IMR-90 (cell line): ENCODE results near the gene TRHDE. TPM values are rescaled to one million over a fixed set of nuclear protein-coding genes. Genes with fewer than 3 reads are reported as not detected.

Experiments
- ATAC-seq: fragments of 200-7000 bp; cut with Tn5 transposase; 2 replicates; pipeline ENCODE4 v1.9.1; 2020; ENCODE audit warnings: low read depth, mild to moderate bottlenecking, moderate library complexity
- BruUV-seq: library from RNA; stranded (reverse); fragments of 400-500 nt; replicated peaks from 2 replicates; lab custom pipeline; 2021; lab: Mats Ljungman, UMichigan
- CTCF ChIA-PET: fragments of 300-600 bp; formaldehyde crosslinking; extraction: SDS; loops from one replicate; lab custom pipeline; 2021; ENCODE audit warnings: antibody characterized with exemption; lab: Yijun Ruan, JAX
- POLR2A ChIA-PET: fragments of 300-600 bp; sonication (Branson Sonifier 250); formaldehyde crosslinking; loops from one replicate; lab custom pipeline; 2022; ENCODE audit warnings: antibody characterized with exemption; ENCODE audit not compliant: unreplicated experiment; lab: Charles Lee
- DNase-seq: peaks from one replicate; pipeline ENCODE4 v3.0.0; 2013
- H2AFZ ChIP-seq: replicated peaks from 2 replicates; pipeline ENCODE3; 2013; ENCODE audit warnings: low read length, mild to moderate bottlenecking; ENCODE audit not compliant: poor library complexity
- H2AK5ac ChIP-seq: 2 replicates; pipeline ENCODE4 v1.6.1; 2013; ENCODE audit warnings: low read depth, low read length, inconsistent platforms
- H2AK9ac ChIP-seq: replicated peaks from 2 replicates; pipeline ENCODE3; 2013; ENCODE audit warnings: mild to moderate bottlenecking, low read depth, low read length, moderate library complexity; ENCODE audit not compliant: poor library complexity
- H2BK120ac ChIP-seq: 2 replicates; pipeline ENCODE4 v1.6.1; 2013; ENCODE audit warnings: low read depth, low read length, inconsistent platforms
- H2BK15ac ChIP-seq: 3 replicates; pipeline ENCODE4 v1.6.1; 2013; ENCODE audit warnings: low read depth, low read length, inconsistent platforms
- H2BK20ac ChIP-seq: 2 replicates; pipeline ENCODE4 v1.6.1; 2013; ENCODE audit warnings: low read depth, mild to moderate bottlenecking, inconsistent platforms, low read length, moderate library complexity
- H2BK5ac ChIP-seq: 2 replicates; pipeline ENCODE4 v1.6.1; 2013; ENCODE audit warnings: mild to moderate bottlenecking, low read depth, low read length, inconsistent platforms; ENCODE audit not compliant: poor library complexity, severe bottlenecking
- H3K14ac ChIP-seq: replicated peaks from 2 replicates; pipeline ENCODE4 v1.6.1; 2013; ENCODE audit warnings: low read depth, low read length, inconsistent platforms
- H3K18ac ChIP-seq: 2 replicates; pipeline ENCODE4 v1.6.1; 2013; ENCODE audit warnings: low read depth, low read length, control low read depth
- H3K23ac ChIP-seq: 2 replicates; pipeline ENCODE4 v1.6.1; 2013; ENCODE audit warnings: low read depth, low read length, inconsistent platforms
- H3K27ac ChIP-seq: 2 replicates; pipeline ENCODE4 v1.5.1; 2013; ENCODE audit warnings: mild to moderate bottlenecking, control low read depth, low read length; ENCODE audit not compliant: insufficient read depth
- H3K27me3 ChIP-seq: 2 replicates; pipeline ENCODE4 v1.6.1; 2013; ENCODE audit warnings: low read length; ENCODE audit not compliant: control insufficient read depth, insufficient read depth
- H3K36me3 ChIP-seq: 2 replicates; pipeline ENCODE4 v1.6.1; 2013; ENCODE audit warnings: low read length, mixed read lengths; ENCODE audit not compliant: control insufficient read depth, insufficient read depth
- H3K4ac ChIP-seq: 2 replicates; pipeline ENCODE4 v1.6.1; 2013; ENCODE audit warnings: low read depth, low read length, inconsistent platforms
- H3K4me1 ChIP-seq: 2 replicates; pipeline ENCODE4 v1.6.1; 2013; ENCODE audit warnings: low read length, mixed read lengths; ENCODE audit not compliant: control insufficient read depth, insufficient read depth
- H3K4me2 ChIP-seq: 2 replicates; pipeline ENCODE4 v1.6.1; 2013; ENCODE audit warnings: low read depth, mild to moderate bottlenecking, control low read depth, low read length, moderate library complexity
- H3K4me3 ChIP-seq: 2 replicates; pipeline ENCODE4 v1.5.1; 2013; ENCODE audit warnings: low read depth, mild to moderate bottlenecking, control low read depth, low read length, moderate library complexity; ENCODE audit not compliant: insufficient read depth
- H3K56ac ChIP-seq: 2 replicates; pipeline ENCODE4 v1.6.1; 2013; ENCODE audit warnings: low read length, inconsistent platforms; ENCODE audit not compliant: insufficient read depth; ENCODE audit errors: extremely low read depth
- H3K79me1 ChIP-seq, 2 experiments: 2 replicates each; pipeline ENCODE4 v1.6.1; 2013; ENCODE audit warnings: low read length in 2 of 2, inconsistent platforms in 1 of 2, low read depth in 1 of 2
- H3K9ac ChIP-seq: 2 replicates; pipeline ENCODE4 v1.6.1; 2013; ENCODE audit warnings: low read depth, low read length, control low read depth
- H3K9me1 ChIP-seq: 2 replicates; pipeline ENCODE4 v1.6.1; 2013; ENCODE audit warnings: low read length, inconsistent platforms; ENCODE audit not compliant: insufficient read depth
- H3K9me3 ChIP-seq: 2 replicates; pipeline ENCODE4 v1.6.1; 2013; ENCODE audit warnings: low read length; ENCODE audit not compliant: control insufficient read depth, insufficient read depth
- H4K20me1 ChIP-seq: 2 replicates; pipeline ENCODE4 v1.6.1; 2013; ENCODE audit warnings: low read length, inconsistent platforms; ENCODE audit not compliant: insufficient read depth
- H4K5ac ChIP-seq: 2 replicates; pipeline ENCODE4 v1.6.1; 2013; ENCODE audit warnings: mild to moderate bottlenecking, low read depth, low read length, control low read depth
- H4K8ac ChIP-seq, 2 experiments: 2 replicates each; pipeline ENCODE4 v1.6.1; 2013; ENCODE audit warnings: low read depth in 2 of 2, low read length in 2 of 2, control low read depth in 1 of 2, inconsistent platforms in 1 of 2
- H4K91ac ChIP-seq: 2 replicates; pipeline ENCODE4 v1.6.1; 2013; ENCODE audit warnings: low read depth, low read length, inconsistent platforms; ENCODE audit not compliant: insufficient read depth
- BHLHE40 ChIP-seq: fragments of 150-350 bp; IDR thresholded peaks from 2 replicates; pipeline ENCODE4 v1.6.1; 2016; ENCODE audit warnings: mild to moderate bottlenecking, low read depth, low read length
- CEBPB ChIP-seq: IDR thresholded peaks from 2 replicates; pipeline ENCODE4 v1.6.1; 2012; ENCODE audit warnings: low read depth, low read length, improper control_type of control experiment
- CHD1 ChIP-seq: IDR thresholded peaks from 2 replicates; pipeline ENCODE4 v1.6.1; 2012; ENCODE audit warnings: low read depth, low read length, improper control_type of control experiment
- FOS ChIP-seq: fragments of 150-350 bp; IDR thresholded peaks from 2 replicates; pipeline ENCODE4 v1.6.1; 2016; ENCODE audit warnings: low read depth, low read length
- MAFK ChIP-seq: IDR thresholded peaks from 2 replicates; pipeline ENCODE4 v1.6.1; 2012; ENCODE audit warnings: low read depth, low read length, improper control_type of control experiment
- MAZ ChIP-seq: IDR thresholded peaks from 2 replicates; pipeline ENCODE4 v1.6.1; 2012; ENCODE audit warnings: low read depth, mild to moderate bottlenecking, low read length, improper control_type of control experiment, moderate library complexity, borderline replicate concordance
- MXI1 ChIP-seq: IDR thresholded peaks from 2 replicates; pipeline ENCODE4 v1.6.1; 2012; ENCODE audit warnings: low read depth, mild to moderate bottlenecking, low read length, moderate library complexity, borderline replicate concordance
- NFE2L2 ChIP-seq: fragments of 150-350 bp; IDR thresholded peaks from 2 replicates; pipeline ENCODE4 v1.6.1; 2016; ENCODE audit warnings: low read depth, mild to moderate bottlenecking, low read length
- POLR2A ChIP-seq: IDR thresholded peaks from 2 replicates; pipeline ENCODE4 v1.6.1; 2012; ENCODE audit warnings: mild to moderate bottlenecking, low read depth, low read length
- RAD21 ChIP-seq: IDR thresholded peaks from 2 replicates; pipeline ENCODE4 v1.6.1; 2012; ENCODE audit warnings: low read length, improper control_type of control experiment
- RCOR1 ChIP-seq: IDR thresholded peaks from 2 replicates; pipeline ENCODE4 v1.6.1; 2012; ENCODE audit warnings: mild to moderate bottlenecking, low read length, improper control_type of control experiment; ENCODE audit not compliant: insufficient replicate concordance
- RFX5 ChIP-seq: IDR thresholded peaks from 2 replicates; pipeline ENCODE4 v1.8.0; 2012; ENCODE audit warnings: low read depth, mild to moderate bottlenecking, low read length, moderate library complexity
- SMC3 ChIP-seq: fragments of 150-350 bp; IDR thresholded peaks from 2 replicates; pipeline ENCODE4 v1.6.1; 2016; ENCODE audit warnings: low read depth, mild to moderate bottlenecking, antibody characterized with exemption, low read length, moderate library complexity
- WGBS, 2 experiments: methylation state at CpG; one replicate each; pipeline versions ENCODE4 v1.1.5 to v1.1.7; 2013; ENCODE audit warnings: missing lambda C conversion rate in 2 of 2; ENCODE audit not compliant: insufficient read length in 1 of 2; ENCODE audit errors: extremely low coverage in 2 of 2; 5-methylcytosine and 5-hydroxymethylcytosine counted together
- dilution Hi-C: fragments of 300-500 bp; cut with HindIII; formaldehyde crosslinking; loops from one replicate; pipeline ENCODE4 v1.14.3; 2018; ENCODE audit warnings: low sequenced_read_pairs; ENCODE audit not compliant: unreplicated experiment
- in situ Hi-C: fragments of 300-500 bp; cut with MboI; formaldehyde crosslinking; loops from 3 replicates; pipeline ENCODE4 v1.14.3; 2019; ENCODE audit warnings: low sequenced_read_pairs, inconsistent platforms, mixed read lengths
- intact Hi-C: fragments of 100-400 bp; cut with micrococcal nuclease; formaldehyde crosslinking; loops from 2 replicates; pipeline ENCODE4 v1.10.0; 2022
- polyA plus RNA-seq, 3 experiments: library from polyadenylated mRNA; depleted of rRNA; stranded (reverse); fragments of >200 nt; gene quantifications; 2 replicates each; pipeline ENCODE4 v1.2.3, GENCODE V29; 2012; ENCODE audit warnings: low replicate concordance in 1 of 3
- total RNA-seq: library from RNA; depleted of rRNA; stranded (reverse); fragments of >200 nt; gene quantifications from 2 replicates; pipeline ENCODE4 v1.2.3, GENCODE V29; 2012
- TF ChIP-seq, protein P1 (sequence below): fragments of 150-350 bp; IDR thresholded peaks from 2 replicates; pipeline ENCODE4 v1.6.1; 2017; ENCODE audit warnings: mild to moderate bottlenecking, antibody characterized with exemption, low read length, low read depth
- TF ChIP-seq, protein P2 (sequence below): conservative IDR thresholded peaks from 2 replicates; pipeline ENCODE4 v1.5.1; 2012; ENCODE audit warnings: mild to moderate bottlenecking, low read depth, low read length, improper control_type of control experiment
- TF ChIP-seq, protein P3 (sequence below): fragments of 150-350 bp; IDR thresholded peaks from 2 replicates; pipeline ENCODE4 v1.6.1; 2016; ENCODE audit warnings: low read depth, mild to moderate bottlenecking, low read length, moderate library complexity, borderline replicate concordance

TRHDE gene
- total and polyA plus RNA-seq, 2 of the 4 experiments (the other 2 are of a cell fraction) = 33.7 to 65.1 TPM

DNA sequence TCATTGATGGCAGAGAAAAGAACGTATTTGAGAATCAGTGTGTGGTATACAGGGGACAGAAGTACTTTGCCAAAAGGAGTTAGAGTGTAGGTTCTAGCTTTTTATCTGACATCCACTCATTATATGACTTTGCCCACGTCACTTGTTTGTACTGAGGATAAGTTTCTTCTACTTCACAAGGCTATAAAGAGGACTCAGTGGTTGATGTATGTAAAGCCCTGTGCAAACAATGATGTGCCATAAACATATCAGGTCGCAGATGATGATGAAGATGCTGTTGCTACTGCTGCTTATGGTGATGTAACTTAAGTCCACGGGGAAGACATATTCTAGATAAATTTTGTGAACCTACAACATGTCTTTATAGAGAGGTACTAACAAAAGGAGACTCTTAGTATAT is 66.3 kb downstream of the TRHDE start:
- Histone ChIP-seq H3K23ac (no peak overlapping the region), H4K91ac (no peak overlapping the region), H2AK5ac (no peak overlapping the region), H2BK120ac (no peak overlapping the region), H3K9me3 (no peaks in the 10 kb centered on the region), H4K20me1 (peaks cover 3% of the 10 kb centered on the region; the same call in 1 of the 2 replicates), H3K14ac (no peak overlapping the region), H2AK9ac (no peak overlapping the region), H4K8ac (no peak overlapping the region), H3K4ac (no peak overlapping the region), H2AFZ (no peak overlapping the region), H3K56ac (no peak overlapping the region), H3K36me3 (no peaks in the 10 kb centered on the region), H4K5ac (no peak overlapping the region), H3K4me2 (no peak overlapping the region), H2BK15ac (no peak overlapping the region), H3K4me1 (peaks cover 2% of the 10 kb centered on the region), H3K9ac (no peak overlapping the region), H3K27me3 (no peaks in the 10 kb centered on the region), H3K18ac (no peak overlapping the region), H3K27ac (no peak overlapping the region), H2BK5ac (no peak overlapping the region), H2BK20ac (no peak overlapping the region), H3K4me3 (no peak overlapping the region), H3K9me1 (peaks cover 24% of the 10 kb centered on the region), H3K79me1 (peaks cover 23 to 62% of the 10 kb centered on the region in 2 experiments)
- ATAC-seq (no peak), DNase-seq (no peak)
- intact Hi-C loops (no loop called here), dilution Hi-C loops (no loop called here), in situ Hi-C loops (no loop called here)
- ChIA-PET CTCF (no interaction called here), POLR2A (no interaction called here)
- no CpG with 5 or more reads among the region's 4 CpGs for WGBS, 2 experiments
- no TSS peak for BruUV-seq
- no peak for TF ChIP-seq CEBPB
- TF ChIP-seq RFX5 = no peak
- no peak for TF ChIP-seq POLR2A
- no peak for TF ChIP-seq MAZ
- TF ChIP-seq, protein P1, sequence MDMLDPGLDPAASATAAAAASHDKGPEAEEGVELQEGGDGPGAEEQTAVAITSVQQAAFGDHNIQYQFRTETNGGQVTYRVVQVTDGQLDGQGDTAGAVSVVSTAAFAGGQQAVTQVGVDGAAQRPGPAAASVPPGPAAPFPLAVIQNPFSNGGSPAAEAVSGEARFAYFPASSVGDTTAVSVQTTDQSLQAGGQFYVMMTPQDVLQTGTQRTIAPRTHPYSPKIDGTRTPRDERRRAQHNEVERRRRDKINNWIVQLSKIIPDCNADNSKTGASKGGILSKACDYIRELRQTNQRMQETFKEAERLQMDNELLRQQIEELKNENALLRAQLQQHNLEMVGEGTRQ = no peak
- TF ChIP-seq, protein P2, sequence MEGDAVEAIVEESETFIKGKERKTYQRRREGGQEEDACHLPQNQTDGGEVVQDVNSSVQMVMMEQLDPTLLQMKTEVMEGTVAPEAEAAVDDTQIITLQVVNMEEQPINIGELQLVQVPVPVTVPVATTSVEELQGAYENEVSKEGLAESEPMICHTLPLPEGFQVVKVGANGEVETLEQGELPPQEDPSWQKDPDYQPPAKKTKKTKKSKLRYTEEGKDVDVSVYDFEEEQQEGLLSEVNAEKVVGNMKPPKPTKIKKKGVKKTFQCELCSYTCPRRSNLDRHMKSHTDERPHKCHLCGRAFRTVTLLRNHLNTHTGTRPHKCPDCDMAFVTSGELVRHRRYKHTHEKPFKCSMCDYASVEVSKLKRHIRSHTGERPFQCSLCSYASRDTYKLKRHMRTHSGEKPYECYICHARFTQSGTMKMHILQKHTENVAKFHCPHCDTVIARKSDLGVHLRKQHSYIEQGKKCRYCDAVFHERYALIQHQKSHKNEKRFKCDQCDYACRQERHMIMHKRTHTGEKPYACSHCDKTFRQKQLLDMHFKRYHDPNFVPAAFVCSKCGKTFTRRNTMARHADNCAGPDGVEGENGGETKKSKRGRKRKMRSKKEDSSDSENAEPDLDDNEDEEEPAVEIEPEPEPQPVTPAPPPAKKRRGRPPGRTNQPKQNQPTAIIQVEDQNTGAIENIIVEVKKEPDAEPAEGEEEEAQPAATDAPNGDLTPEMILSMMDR = no peak
- TF ChIP-seq RAD21 = no peak
- no peak for TF ChIP-seq CHD1
- TF ChIP-seq, protein P3, sequence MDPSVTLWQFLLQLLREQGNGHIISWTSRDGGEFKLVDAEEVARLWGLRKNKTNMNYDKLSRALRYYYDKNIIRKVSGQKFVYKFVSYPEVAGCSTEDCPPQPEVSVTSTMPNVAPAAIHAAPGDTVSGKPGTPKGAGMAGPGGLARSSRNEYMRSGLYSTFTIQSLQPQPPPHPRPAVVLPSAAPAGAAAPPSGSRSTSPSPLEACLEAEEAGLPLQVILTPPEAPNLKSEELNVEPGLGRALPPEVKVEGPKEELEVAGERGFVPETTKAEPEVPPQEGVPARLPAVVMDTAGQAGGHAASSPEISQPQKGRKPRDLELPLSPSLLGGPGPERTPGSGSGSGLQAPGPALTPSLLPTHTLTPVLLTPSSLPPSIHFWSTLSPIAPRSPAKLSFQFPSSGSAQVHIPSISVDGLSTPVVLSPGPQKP = no peak
- no peak for TF ChIP-seq BHLHE40
- TF ChIP-seq SMC3 = no peak
- no peak for TF ChIP-seq RCOR1
- TF ChIP-seq MXI1 = no peak
- TF ChIP-seq FOS = no peak
- TF ChIP-seq NFE2L2 = no peak
- no peak for TF ChIP-seq MAFK
